ENCODE results near the gene B9D1. TPM values are rescaled to one million over a fixed set of nuclear protein-coding genes. Genes with fewer than 3 reads are reported as not detected.
A peak's percentile ranks its signal among the peaks of the same experiment; 100 is the strongest.

The B9D1 gene
- polyA plus RNA-seq, 3 donors: 1.0 TPM; not detected in 2

DNA sequence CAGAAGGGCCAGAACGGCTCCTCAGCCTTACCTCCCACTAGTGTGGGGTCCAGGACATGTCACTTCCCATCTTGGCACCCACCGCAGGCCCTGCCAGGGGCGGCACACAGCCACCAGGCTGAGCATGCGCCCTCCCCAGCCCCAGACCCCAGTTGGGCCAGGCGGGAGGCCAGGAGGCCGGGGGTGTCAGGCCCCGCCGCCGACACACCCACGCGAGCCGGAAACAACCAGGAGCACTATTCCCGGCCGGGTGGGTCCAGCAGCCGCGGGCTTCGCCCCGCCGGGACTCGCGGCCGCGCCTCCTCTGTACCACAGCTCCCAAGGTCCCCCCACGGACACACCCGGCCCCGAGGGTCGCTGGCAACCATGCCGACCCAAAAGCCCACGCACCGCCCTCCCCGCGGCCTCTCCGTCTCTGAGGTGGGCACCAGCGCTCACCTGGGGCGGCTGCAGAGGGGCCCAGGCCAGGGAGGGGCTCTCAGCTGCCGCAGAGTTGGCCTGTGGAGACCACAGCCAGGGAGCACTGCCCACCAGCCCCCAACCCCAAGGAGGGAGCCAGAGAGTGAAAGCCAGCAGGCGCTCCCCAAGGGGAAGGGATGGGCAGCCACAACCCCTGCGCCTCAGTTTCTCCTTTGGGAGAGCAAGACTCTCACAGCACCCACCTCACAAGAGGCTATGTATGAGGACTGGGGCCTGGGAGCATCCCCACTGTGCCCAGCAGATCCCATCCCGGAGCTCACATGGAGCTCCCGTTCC is 18.0 kb downstream of the B9D1 start:
- Mint-ChIP-seq H3K27ac (no peak overlapping the region), H3K36me3 (no peaks in the 10 kb centered on the region), H3K9me3 (no peaks in the 10 kb centered on the region), H3K4me1 (no peaks in the 10 kb centered on the region), H3K4me3 (no peak overlapping the region), H3K27me3 (ENCODE audit: low read depth in 3 of 3) (peaks cover 8 to 24% (median 14%) of the 10 kb centered on the region in 3 donors)
- TF ChIP-seq, protein P1, sequence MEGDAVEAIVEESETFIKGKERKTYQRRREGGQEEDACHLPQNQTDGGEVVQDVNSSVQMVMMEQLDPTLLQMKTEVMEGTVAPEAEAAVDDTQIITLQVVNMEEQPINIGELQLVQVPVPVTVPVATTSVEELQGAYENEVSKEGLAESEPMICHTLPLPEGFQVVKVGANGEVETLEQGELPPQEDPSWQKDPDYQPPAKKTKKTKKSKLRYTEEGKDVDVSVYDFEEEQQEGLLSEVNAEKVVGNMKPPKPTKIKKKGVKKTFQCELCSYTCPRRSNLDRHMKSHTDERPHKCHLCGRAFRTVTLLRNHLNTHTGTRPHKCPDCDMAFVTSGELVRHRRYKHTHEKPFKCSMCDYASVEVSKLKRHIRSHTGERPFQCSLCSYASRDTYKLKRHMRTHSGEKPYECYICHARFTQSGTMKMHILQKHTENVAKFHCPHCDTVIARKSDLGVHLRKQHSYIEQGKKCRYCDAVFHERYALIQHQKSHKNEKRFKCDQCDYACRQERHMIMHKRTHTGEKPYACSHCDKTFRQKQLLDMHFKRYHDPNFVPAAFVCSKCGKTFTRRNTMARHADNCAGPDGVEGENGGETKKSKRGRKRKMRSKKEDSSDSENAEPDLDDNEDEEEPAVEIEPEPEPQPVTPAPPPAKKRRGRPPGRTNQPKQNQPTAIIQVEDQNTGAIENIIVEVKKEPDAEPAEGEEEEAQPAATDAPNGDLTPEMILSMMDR (IDR thresholded peaks at IDR 0.05): no peak
- no peak overlapping the region for H3K27ac ChIP-seq (ENCODE audit: low read depth in 1 of 2, low read length in 2 of 2)
- H4K20me1 ChIP-seq (ENCODE audit: insufficient read depth, low read length): no peaks in the 10 kb centered on the region
- H3K4me2 ChIP-seq (replicated peaks; ENCODE audit: extremely low read depth, low read length, poor library complexity, severe bottlenecking): no peak overlapping the region
- no peaks in the 10 kb centered on the region for H3K79me2 ChIP-seq (ENCODE audit: insufficient read depth, low read length)
- no peak overlapping the region for H3K9ac ChIP-seq (ENCODE audit: insufficient read depth, low read length, poor library complexity, severe bottlenecking)
- no peaks in the 10 kb centered on the region for H3K4me1 ChIP-seq (ENCODE audit: control insufficient read depth in 1 of 2, insufficient read depth in 2 of 2, low read length in 2 of 2)
- no peaks in the 10 kb centered on the region for H3K9me3 ChIP-seq (replicated peaks in 1 of 2; ENCODE audit: control insufficient read depth in 1 of 2, insufficient read depth in 1 of 2, low read length in 2 of 2)
- H3K4me3 ChIP-seq (replicated peaks in 1 of 3; ENCODE audit: low read depth in 2 of 3, low read length in 3 of 3): no peak overlapping the region
- DNase-seq: peak in 1 of 3 donors; percentile 2
- intact Hi-C loops (cut with micrococcal nuclease): no loop called here
- peaks cover 0 to under 1% of the 10 kb centered on the region in 2 donors for H3K27me3 ChIP-seq (ENCODE audit: control insufficient read depth in 2 of 2, insufficient read depth in 2 of 2, low read length in 2 of 2)
- no peak overlapping the region for H2AFZ ChIP-seq (ENCODE audit: insufficient read depth, low read depth, low read length, poor library complexity, severe bottlenecking)
- no peaks in the 10 kb centered on the region for H3K36me3 ChIP-seq (replicated peaks in 1 of 2; ENCODE audit: control insufficient read depth in 1 of 2, insufficient read depth in 2 of 2, low read length in 2 of 2)
- 93% methylated on average over 35 of the region's 40 CpGs for WGBS (ENCODE audit: insufficient coverage)

DNA sequence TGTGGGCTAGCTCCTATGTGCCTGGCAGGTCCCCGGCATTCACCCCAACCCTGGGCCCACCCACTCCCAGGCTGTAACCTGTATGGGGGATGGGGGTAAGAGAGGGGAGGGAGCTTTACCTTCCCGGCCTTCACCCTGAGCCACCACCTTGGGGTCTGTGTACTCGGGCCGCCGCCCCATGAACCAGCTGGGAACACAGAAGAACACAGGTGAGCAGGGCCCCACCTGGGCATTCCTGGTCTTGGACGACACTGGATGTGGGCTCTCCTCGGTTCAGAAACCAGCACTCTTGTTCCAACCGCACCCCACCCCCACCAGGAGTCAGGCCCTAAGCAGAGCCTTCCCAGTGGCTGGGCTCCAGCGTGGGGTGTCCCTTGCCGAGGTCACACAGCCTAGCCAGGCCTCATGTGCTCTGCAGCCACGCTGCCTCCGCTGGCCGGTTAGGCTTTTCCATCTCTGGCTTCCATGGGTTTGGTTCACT is 18.8 kb downstream of the B9D1 start:
- no peaks in the 10 kb centered on the region for H3K36me3 Mint-ChIP-seq
- Histone ChIP-seq H2AFZ (ENCODE audit: insufficient read depth, low read depth, low read length, poor library complexity, severe bottlenecking) (no peak overlapping the region), H3K79me2 (ENCODE audit: insufficient read depth, low read length) (no peaks in the 10 kb centered on the region), H3K4me1 (ENCODE audit: control insufficient read depth in 1 of 2, insufficient read depth in 2 of 2, low read length in 2 of 2) (no peaks in the 10 kb centered on the region), H3K27me3 (ENCODE audit: control insufficient read depth in 2 of 2, insufficient read depth in 2 of 2, low read length in 2 of 2) (peaks cover 0 to 8% of the 10 kb centered on the region in 2 donors), H4K20me1 (ENCODE audit: insufficient read depth, low read length) (no peaks in the 10 kb centered on the region), H3K4me2 (replicated peaks; ENCODE audit: extremely low read depth, low read length, poor library complexity, severe bottlenecking) (no peak overlapping the region), H3K9me3 (replicated peaks in 1 of 2; ENCODE audit: control insufficient read depth in 1 of 2, insufficient read depth in 1 of 2, low read length in 2 of 2) (no peaks in the 10 kb centered on the region), H3K4me3 (replicated peaks in 1 of 3; ENCODE audit: low read depth in 2 of 3, low read length in 3 of 3) (no peak overlapping the region), H3K27ac (ENCODE audit: low read depth in 1 of 2, low read length in 2 of 2) (no peak overlapping the region), H3K36me3 (replicated peaks in 1 of 2; ENCODE audit: control insufficient read depth in 1 of 2, insufficient read depth in 2 of 2, low read length in 2 of 2) (no peaks in the 10 kb centered on the region), H3K9ac (ENCODE audit: insufficient read depth, low read length, poor library complexity, severe bottlenecking) (no peak overlapping the region)
- H3K4me3 Mint-ChIP-seq: no peak overlapping the region
- H3K9me3 Mint-ChIP-seq: no peaks in the 10 kb centered on the region
- no peak overlapping the region for H3K27ac Mint-ChIP-seq
- TF ChIP-seq, protein P1 (IDR thresholded peaks at IDR 0.05): no peak
- H3K27me3 Mint-ChIP-seq (ENCODE audit: low read depth in 3 of 3): peaks cover 8 to 29% (median 14%) of the 10 kb centered on the region in 3 donors
- 96% methylated on average over 11 of the region's 13 CpGs for WGBS (ENCODE audit: insufficient coverage)
- intact Hi-C loops (cut with micrococcal nuclease): no loop called here
- peak in 1 of 3 donors; percentile 1 for DNase-seq
- no peaks in the 10 kb centered on the region for H3K4me1 Mint-ChIP-seq
